ENCODE results near the gene ADAT3. TPM values are rescaled to one million over a fixed set of nuclear protein-coding genes. Genes with fewer than 3 reads are reported as not detected.

ADAT3 gene
- total RNA-seq, 3 donors from 2014 or later = 12.5 to 21.9 (median 19.6) TPM

- DNase-seq (no peak), ATAC-seq (no peak)
- no peaks in the 10 kb centered on the region for H3K9me3 ChIP-seq
- no peak overlapping the region for H3K4me3 ChIP-seq
- TF ChIP-seq CTCF (IDR thresholded peaks at IDR 0.05) = no peak
- no peaks in the 10 kb centered on the region for H3K36me3 ChIP-seq (ENCODE audit: low read depth)
- peaks cover 3% of the 10 kb centered on the region for H3K4me1 ChIP-seq (ENCODE audit: low read depth)
- intact Hi-C loops (cut with DNase I, micrococcal nuclease) = no loop called here
These were observed 45.4 kb downstream of the ADAT3 start for GRCh38 chr19:1950640-1951039.

- H3K36me3 ChIP-seq (ENCODE audit: low read depth) = no peaks in the 10 kb centered on the region
- H3K4me1 ChIP-seq (ENCODE audit: low read depth) = no peaks in the 10 kb centered on the region
- ATAC-seq = no peak
- no peaks in the 10 kb centered on the region for H3K9me3 ChIP-seq
- H3K4me3 ChIP-seq = no peak overlapping the region
- DNase-seq = no peak
- intact Hi-C loops (cut with DNase I, micrococcal nuclease) = no loop called here
- TF ChIP-seq CTCF (IDR thresholded peaks at IDR 0.05) = no peak
These were observed 47.4 kb downstream of the ADAT3 start for GRCh38 chr19:1952635-1953034.

- H3K4me1 ChIP-seq (ENCODE audit: low read depth) = no peaks in the 10 kb centered on the region
- DNase-seq (no peak), ATAC-seq (no peak)
- no peaks in the 10 kb centered on the region for H3K36me3 ChIP-seq (ENCODE audit: low read depth)
- intact Hi-C loops (cut with DNase I, micrococcal nuclease) = no loop called here
- no peak for TF ChIP-seq CTCF (IDR thresholded peaks at IDR 0.05)
- H3K9me3 ChIP-seq = no peaks in the 10 kb centered on the region
- H3K4me3 ChIP-seq = no peak overlapping the region
These were observed 47.8 kb downstream of the ADAT3 start for GRCh38 chr19:1953037-1953436.

- no peak for ATAC-seq
- H3K36me3 ChIP-seq (ENCODE audit: low read depth) = no peaks in the 10 kb centered on the region
- no peaks in the 10 kb centered on the region for H3K9me3 ChIP-seq
- no peaks in the 10 kb centered on the region for H3K4me1 ChIP-seq (ENCODE audit: low read depth)
- intact Hi-C loops (cut with DNase I, micrococcal nuclease) = no loop called here
- no peak for TF ChIP-seq CTCF (IDR thresholded peaks at IDR 0.05)
- no peak for DNase-seq
- H3K4me3 ChIP-seq = no peak overlapping the region
These were observed 48.4 kb downstream of the ADAT3 start for GRCh38 chr19:1953441-1954094.

GRCh38 chr19:1954532-1954933 is 49.3 kb downstream of the ADAT3 start:
- Histone ChIP-seq H3K4me1 (ENCODE audit: low read depth) (no peaks in the 10 kb centered on the region), H3K36me3 (ENCODE audit: low read depth) (no peaks in the 10 kb centered on the region), H3K9me3 (no peaks in the 10 kb centered on the region), H3K4me3 (no peak overlapping the region)
- TF ChIP-seq CTCF (IDR thresholded peaks at IDR 0.05) = no peak
- ATAC-seq (no peak), DNase-seq (no peak)
- intact Hi-C loops (cut with DNase I, micrococcal nuclease) = no loop called here

Measured in mucosa of descending colon (tissue), 3 donors.